Effector CD4-positive, alpha-beta T cell (primary cell): Measurements from ENCODE around the gene CDHR1.

Experiments
- DNase-seq: peaks from one replicate; pipeline ENCODE4 v3.0.0-alpha.2; 2020

CDHR1 gene

GRCh38 chr10:84201244-84201606 lies 6.9 kb downstream of the CDHR1 start:
- no peak for DNase-seq

- DNase-seq = no peak
Measured at GRCh38 chr10:84201682-84202081, 7.3 kb downstream of the CDHR1 start.

DNA sequence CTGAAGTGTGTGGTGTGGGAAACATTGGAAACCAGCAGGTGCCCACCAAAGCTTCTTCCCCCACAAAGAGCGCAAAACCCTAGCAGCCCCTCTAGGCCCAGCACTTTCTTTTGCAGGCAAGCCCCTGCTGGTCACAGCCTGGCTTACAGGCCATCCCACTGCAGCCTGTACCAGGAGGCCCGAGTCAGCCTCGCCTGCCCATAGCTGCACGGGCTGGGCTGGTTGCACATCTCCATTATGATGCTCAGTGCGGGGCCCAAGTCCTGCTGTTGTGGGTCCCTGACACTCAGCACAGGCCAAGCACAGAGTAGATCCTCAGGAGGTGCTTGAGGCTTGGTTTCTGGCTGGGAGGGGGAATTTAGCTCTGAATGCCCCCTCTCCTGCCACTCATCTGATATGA lies 8.0 kb downstream of the CDHR1 start:
- no peak for DNase-seq

GRCh38 chr10:84204122-84204521 lies 9.8 kb downstream of the CDHR1 start:
- no peak for DNase-seq

GRCh38 chr10:84204610-84205009 lies 10.3 kb downstream of the CDHR1 start:
- DNase-seq = no peak

DNA sequence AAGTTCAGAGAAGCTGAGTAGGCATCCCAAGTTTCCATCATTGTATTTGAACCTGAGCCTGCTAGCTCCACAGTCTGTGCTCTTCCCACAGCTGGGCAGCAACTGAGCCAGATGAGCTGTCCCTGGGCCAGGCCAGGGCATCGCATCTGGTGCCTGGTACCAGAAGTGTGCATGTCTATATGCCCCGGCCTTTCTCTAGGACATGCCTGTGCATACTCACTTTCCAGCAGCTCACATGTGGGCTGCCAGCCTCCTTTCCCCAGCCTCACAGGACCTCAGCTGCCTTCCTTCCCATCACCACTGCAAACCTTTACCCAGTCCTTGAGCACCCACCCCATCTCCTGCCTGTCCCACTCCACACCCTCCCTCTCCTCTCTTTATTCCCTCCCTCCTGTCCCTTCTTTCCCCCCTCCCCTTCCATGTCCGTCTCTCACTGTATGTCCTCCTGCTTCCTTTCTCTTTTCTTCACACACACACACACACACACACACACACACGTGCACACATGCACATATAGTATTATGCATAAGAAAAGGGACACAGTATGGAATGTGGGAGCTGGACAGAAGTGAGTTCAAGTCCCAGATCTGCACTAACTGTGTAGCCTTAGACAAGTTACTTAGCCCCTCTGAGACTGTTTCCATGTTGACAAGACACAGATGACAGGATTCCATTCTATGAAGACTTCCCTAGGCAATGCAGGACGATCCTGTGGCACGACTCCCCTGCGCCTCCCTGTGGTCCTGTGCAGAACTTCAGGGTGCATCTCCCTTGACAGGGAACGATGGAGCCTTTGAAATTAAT lies 10.9 kb downstream of the CDHR1 start:
- peak; percentile 41 for DNase-seq

DNA sequence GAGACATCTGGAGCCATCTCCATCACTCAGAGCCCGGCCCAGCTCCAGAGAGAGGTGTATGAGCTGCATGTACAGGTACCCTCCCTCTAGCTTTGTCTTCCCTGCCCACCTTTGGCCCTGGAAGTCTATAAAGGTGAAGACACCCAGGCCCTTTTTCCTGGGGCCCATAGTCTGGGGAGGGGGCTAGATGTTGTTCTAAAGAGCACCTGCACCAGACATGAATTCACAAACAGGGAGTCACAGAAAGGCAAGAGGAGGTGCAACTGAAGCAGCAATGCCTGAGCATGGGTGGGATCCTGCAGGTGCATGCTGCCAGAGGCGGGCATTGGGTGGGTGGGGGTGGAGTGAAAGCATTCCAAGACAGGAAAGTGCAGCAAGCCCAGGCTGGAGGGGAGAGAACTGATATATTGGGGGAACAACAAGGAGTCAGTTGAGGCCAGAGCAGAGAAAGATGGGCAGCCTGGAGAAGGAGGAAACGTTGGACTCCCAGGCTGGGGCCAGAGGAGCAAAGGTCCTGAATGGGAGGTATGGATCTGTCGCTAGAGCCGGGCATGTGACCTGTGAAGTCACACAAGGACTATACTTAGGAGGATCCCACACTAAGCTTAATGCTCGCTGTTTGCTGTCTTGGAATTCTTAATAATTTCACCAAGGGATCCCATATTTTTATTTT lies 11.7 kb downstream of the CDHR1 start:
- DNase-seq = no peak

DNA sequence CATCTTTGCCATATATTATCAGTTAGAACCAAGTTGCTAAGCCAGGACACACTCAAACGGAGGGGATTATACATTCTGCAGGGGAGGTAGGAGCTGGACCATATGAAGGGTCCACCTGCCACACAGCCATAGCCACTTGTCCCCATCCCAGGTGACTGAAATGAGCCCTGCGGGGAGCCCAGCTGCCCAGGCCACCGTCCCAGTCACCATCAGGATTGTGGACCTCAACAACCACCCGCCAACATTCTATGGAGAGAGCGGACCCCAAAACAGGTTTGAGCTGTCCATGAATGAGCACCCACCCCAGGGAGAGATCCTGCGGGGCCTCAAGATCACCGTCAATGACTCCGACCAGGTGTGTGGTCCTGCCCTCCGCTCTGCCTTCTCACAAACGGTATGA lies 13.7 kb downstream of the CDHR1 start:
- no peak for DNase-seq

DNA sequence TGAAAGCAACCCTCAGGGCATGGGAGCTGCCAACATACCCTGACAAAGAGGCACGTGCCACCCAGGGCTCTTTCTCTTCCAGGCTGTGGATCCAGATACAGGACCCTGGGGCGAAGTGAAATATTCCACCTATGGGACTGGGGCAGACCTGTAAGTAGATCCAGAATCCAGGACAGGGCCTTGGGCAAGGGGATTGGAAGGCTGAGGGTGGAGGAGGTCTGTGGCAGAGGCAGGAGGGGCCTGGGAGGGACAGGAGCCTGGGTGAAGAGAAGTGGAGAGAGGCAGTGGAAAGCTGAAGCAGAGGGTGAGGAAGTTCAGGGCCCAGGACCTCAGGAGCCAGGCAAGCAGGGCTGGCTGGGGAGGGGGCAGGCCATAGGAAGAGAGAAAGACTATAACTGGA lies 17.2 kb downstream of the CDHR1 start:
- DNase-seq = no peak

- DNase-seq = no peak
Measured at GRCh38 chr10:84212014-84212413, 17.7 kb downstream of the CDHR1 start.

DNA sequence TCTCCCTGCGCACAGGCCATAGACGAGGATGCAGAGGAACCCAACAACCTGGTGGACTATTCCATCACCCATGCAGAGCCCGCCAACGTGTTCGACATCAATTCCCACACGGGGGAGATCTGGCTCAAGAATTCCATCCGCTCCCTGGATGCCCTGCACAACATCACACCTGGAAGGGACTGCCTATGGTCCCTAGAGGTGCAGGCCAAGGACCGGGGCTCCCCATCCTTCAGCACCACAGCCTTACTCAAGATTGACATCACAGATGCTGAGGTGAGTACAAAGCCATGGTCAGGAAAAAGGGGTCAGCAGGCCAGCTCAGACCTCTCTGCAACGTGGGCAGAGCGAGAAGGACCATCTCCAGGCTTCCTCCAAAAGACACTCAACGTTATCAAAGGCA lies 18.7 kb downstream of the CDHR1 start:
- DNase-seq = no peak

GRCh38 chr10:84214046-84214572 lies 19.8 kb downstream of the CDHR1 start:
- no peak for DNase-seq

GRCh38 chr10:84214612-84215235 lies 20.4 kb downstream of the CDHR1 start:
- DNase-seq = no peak

DNA sequence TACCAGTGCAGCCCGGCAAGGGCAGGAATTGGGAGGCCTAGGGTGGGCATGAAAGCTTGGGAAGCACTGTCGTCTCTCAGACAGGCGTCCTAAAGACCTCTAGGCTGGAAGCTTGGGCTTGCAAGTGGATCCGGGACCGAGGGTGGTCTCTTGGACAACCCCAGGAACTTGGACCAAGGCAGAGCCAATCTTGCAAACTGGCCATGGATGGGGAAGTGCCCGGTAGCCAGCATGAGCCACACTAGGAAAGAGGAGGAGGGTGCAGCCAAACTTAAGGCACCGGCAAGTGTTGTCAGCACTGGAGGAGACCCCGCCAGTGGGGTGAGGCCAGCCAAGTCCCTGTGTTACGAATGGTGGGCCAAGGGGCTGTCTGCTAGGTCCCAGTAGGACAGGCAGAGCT lies 22.5 kb downstream of the CDHR1 start:
- DNase-seq = no peak

DNA sequence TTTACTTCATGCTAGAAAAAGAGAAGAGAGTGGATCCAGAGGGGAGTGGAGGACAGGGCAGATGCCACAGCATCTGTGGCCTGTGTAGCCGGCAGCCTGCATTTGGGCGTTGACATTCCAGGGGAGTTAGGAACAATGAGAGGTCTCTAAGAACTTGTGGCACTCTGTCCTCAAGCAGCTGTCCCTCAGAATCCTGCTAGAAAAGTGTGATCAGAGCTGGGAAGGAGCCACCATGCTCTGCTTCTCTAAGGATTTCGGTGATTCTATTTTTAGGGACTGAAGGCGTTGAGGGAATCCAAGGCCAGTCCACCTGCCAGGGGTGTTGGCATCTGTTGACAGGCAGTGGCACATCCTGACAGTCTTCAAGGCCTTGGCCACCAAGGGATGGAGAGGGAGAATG lies 23.4 kb downstream of the CDHR1 start:
- DNase-seq = no peak

DNA sequence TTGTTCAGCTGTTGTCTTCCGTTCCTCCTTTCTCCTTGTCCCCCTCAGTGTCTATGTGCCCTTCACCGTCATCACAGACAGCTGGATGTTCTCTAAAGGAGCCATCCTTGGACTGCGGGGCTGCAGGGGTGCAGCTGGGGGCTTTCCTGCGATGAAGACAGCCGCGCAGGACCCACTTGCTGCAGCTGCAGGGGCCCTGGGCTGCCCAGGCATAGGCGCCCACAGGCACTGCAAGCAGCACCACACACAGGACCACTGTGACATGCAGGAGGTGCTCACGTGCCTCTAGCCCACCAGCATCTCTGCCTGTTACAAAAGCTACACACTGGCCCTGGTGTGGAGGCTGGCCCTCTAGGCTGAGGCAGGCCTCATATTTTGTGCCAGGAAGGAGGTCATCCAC lies 27.6 kb downstream of the CDHR1 start:
- DNase-seq = no peak

GRCh38 chr10:84224411-84225028 lies 30.2 kb downstream of the CDHR1 start:
- no peak for DNase-seq

- no peak for DNase-seq
Measured at GRCh38 chr10:84225427-84226173, 31.3 kb downstream of the CDHR1 start, which contains the start of gene LRIT2. Gene LRIT2, minus strand, starts transcription at chr10:84225544. Its CDS starts 24 bp downstream, at chr10:84225520.

GRCh38 chr10:84226616-84227015 lies 32.3 kb downstream of the CDHR1 start:
- DNase-seq = no peak

DNA sequence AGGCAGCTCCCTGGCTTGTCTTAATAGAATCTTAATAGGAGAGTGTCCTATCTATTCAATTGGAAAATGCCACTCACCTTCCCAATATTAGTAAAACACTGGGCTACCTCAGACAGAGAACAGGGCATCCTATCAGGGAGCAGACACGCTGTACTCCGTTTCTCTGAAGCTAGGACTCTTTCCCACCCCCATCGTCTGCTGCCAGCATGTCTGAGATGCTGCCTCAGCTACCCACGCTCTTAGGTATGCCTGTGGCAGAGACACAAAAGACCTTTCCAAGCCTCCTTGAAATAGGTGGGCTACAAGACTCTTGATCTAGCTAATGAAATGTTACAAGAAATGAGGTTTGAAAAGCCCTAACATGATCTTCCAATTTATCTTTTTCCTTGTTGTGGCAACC lies 33.5 kb downstream of the CDHR1 start:
- no peak for DNase-seq

DNA sequence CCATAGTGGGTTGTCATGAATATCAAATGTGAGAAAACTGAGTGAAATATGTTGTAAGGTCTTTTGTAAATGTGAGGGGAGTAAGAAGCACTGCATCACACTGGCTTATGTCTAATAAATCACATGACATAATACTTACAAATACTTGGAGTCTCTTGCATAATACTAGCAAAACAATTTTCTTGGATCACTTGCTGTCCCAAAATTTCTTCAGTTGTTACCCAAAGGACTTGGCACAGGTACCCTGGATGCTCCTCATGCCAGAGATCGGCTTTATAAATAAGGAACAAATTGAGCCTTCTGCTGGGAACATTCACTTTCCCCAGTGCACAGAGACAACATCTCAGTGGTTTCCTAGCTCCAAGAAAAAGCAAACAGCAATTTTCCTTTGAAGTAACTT lies 36.0 kb downstream of the CDHR1 start:
- no peak for DNase-seq

DNA sequence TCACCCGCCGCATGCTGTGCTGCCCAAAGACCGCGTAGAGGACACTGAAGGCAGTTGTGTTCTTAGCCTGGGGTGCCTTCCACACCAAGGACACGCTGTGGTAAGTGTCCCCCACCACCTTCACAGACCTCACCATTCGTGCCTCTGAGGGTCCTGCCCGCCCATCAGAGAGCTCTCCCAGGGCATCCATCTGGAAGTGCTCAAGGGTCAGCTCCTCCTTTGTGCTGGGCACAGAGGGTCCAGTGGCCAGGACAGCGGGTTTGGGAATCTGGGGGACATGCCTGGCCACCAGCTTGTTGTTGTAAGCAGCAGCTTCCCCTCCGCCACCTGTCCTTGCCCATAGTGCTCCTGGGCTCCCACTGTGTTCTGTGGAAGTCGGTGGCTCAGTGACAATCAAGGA lies 38.0 kb downstream of the CDHR1 start:
- no peak for DNase-seq

DNA sequence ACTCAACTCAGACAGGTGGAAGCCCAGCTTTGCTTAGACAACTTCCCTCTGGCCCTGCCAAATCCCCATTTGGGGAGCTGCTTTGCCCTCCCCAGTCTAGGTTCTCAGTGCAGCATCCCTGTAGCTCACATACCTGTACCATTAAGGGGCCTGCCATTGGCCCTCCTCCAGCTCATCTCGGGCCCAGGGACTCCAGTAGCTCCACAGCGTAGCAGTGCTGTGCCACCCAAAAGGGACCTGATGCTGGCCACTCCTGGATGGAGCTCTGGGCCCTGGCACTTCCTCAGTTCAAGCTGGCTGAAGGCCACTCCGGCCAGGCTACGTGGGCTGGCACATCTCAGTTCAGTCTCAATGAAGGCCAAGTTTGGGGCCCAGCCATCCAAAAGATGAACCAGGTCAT lies 39.6 kb downstream of the CDHR1 start:
- no peak for DNase-seq
